ENCODE data around the gene HIPK2.

HIPK2 gene

DNA sequence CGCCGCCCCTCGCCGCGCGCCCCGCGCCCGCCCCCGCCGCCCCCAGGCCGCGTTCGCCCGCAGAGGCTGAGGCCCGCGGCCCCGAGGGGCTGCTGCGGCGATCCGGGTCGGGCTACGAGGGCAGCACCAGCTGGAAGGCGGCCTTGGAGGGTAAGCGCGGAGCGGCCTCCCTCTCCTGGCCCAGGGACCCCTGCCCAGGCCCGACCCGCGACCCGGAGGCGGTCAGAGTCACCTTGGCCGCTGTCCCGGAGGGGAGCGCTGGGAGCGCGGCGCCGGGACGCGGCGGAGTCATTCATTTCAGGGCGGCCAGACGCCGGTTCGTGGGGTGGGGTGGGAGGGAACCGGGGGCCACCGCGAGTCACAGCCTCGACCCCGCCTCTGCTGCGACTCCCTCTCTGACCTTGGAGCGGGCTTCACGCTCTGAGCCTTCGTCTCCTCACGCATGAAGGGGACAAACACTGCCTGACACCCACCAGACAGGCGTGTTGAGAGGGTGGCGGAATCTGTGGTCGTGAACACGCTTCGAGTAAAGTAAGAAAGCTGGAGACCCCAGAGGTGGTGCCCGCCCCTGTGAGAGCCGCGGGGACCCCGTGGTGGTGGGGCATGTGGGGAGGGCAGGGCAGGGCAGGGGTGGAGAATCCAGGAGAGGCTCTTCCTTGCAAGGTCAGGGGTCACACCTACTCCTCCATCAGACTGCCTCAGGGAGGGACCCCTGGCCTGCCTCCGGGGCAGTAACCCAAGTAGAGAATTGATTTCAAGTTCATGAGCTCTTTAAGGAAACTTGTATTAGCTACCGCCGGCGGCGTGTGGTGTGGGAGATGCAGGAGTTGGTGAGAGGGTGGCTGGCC, 253.6 kb downstream of the HIPK2 start:
- TF ChIP-seq GATA2 (IDR thresholded peaks at IDR 0.05; ENCODE audit: low read depth, low read length) (no peak), GATA3 (IDR thresholded peaks at IDR 0.05; ENCODE audit: low read depth, low read length) (no peak)

DNA sequence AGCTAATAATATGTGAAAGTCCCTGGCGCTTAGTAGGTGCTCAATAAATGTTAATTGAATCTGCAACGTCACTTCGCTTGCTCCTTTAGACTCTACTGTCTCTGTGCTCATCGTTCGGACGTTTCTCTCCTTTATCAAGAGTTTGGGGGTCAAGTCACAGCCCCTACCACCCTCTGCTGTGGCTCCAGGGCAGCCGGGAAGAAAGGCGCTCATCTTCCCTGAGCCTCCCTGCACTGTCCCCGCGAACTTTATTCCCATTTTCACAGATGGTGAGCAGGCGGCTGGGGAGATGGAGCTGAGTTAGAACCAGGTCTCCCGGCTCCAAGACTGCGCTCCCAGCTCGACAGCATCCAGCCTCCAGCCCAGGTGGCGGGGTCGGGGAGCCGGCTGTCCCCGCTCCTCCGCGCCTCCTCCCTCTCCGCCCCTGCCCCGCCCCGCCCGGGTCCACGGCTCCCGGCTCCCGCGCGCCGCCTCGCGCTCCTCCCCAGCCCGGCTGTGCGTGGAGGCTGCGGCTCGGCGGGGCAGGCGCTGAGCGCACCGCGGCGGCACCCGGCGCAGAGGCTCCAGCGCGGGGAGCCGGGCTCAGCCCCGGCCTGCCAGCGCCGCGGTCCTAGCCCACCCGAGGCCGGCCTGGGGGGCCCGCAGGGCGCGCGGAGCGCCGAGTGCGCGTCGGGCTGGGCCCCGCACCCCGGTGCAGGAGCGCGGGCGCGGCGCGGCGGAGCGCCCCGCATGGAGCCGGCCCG, 254.4 kb downstream of the HIPK2 start, which contains the start of gene CLEC2L:
Gene CLEC2L (plus strand): TSS at position 487 of the 743 bp plus-strand sequence. CDS start 243 bp downstream, at position 730.
- TF ChIP-seq GATA3 (IDR thresholded peaks at IDR 0.05; ENCODE audit: low read depth, low read length) (no peak), GATA2 (IDR thresholded peaks at IDR 0.05; ENCODE audit: low read depth, low read length) (no peak)

DNA sequence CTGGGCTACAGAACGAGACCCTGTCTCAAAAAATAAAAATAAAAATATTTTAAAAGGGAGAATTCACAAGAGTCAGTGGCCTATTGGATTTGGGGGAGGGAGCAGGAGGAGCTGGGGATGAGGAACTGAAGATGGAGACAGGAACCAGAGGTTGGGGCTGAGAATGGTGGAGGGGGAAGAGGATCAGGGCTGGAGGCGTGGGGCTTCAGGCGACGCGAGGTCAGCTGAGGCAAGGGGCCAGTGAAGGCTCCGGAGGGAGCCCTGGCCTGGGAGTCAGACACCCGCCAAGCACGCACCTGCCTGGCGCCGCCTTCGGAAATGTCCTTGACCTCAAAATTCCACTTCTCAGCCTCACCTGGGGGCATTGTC, 255.0 kb downstream of the HIPK2 start:
- TF ChIP-seq GATA3 (IDR thresholded peaks at IDR 0.05; ENCODE audit: low read depth, low read length) (no peak), GATA2 (IDR thresholded peaks at IDR 0.05; ENCODE audit: low read depth, low read length) (no peak)

DNA sequence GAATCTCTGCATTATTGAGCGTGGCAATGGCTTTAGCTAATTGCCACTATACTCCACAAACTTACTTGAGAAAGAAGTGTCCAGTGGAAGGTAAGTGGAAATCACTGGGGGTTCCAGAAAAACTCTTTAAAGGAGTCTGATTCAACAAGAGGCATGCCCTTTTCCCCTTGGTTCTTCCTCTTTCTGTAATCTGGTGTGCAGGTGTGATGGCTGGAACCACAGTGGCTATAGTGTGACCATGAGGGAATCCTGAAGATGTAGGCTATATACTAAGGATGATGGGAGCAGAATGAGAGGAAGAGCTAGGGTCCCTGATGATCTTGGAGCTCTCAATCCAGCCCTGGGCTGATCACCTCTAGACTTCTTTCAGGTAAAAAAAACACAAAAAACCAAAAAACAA, 256.4 kb downstream of the HIPK2 start:
- TF ChIP-seq GATA2 (IDR thresholded peaks at IDR 0.05; ENCODE audit: low read depth, low read length) (no peak), GATA3 (IDR thresholded peaks at IDR 0.05; ENCODE audit: low read depth, low read length) (no peak)

DNA sequence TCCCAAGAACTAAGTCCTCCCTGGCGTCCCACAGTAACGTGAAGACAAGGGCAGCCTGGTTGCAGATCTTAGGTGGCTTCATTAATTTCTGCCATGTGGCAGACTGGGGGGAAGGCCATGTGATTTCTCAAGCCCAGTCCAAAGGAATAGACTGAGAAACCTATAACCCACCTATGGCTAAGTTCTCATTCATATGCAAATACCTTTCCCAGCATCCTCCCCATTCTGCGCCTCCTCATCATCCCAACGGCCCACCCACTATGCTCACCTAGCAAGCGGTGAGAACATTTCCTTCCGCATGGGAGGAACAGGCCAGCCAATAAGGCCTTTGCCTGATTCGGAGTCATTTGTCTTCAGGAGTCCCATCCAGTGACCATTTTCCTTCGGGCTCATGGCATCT, 262.5 kb downstream of the HIPK2 start:
- no peak for TF ChIP-seq GATA3 (IDR thresholded peaks at IDR 0.05; ENCODE audit: low read depth, low read length)
- no peak for TF ChIP-seq GATA2 (IDR thresholded peaks at IDR 0.05; ENCODE audit: low read depth, low read length)
